Transverse colon (tissue), 3 donors: Measurements from ENCODE around the gene MUC22.

Experiments used
- POLR2A ChIP-seq: fragments of 450-650 bp; IDR thresholded peaks from one replicate; pipeline ENCODE4 v1.6.1; 2016; ENCODE audit warnings: antibody characterized with exemption, mild to moderate bottlenecking, moderate library complexity
- TF ChIP-seq, protein P1 (sequence below), 5 experiments: fragments of 200-600 bp in 3 of 5; fragments of 450-650 bp in 2 of 5; sonication (generic) in 3 of 5; IDR thresholded peaks; 1 replicate in 2 of 5; 2 replicates in 3 of 5; pipeline ENCODE4 v1.5.1; 2016 to 2017; ENCODE audit warnings: antibody characterized with exemption in 5 of 5, inconsistent platforms in 3 of 5, mild to moderate bottlenecking in 2 of 5, moderate library complexity in 1 of 5

DNA sequence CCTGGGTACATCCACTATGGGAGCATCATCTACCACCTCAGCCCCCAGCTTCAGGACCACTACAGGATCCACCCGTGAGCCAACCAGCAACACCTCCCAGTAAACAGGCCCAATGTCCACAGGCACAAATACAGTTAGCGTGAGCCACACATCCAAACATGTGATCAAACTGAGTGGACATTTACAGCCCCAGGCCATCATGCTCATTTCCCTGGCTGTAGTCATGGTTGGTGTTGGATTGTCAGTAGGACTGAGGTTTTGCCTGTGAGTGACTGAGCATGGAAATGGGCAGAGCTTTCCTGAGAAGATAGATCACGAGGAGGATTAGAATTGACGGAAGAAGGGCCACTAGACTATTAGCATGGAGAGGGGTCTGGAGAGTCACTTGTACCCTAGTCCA, 37.5 kb upstream of the MUC22 start:
- no peak for TF ChIP-seq POLR2A
- TF ChIP-seq, protein P1, sequence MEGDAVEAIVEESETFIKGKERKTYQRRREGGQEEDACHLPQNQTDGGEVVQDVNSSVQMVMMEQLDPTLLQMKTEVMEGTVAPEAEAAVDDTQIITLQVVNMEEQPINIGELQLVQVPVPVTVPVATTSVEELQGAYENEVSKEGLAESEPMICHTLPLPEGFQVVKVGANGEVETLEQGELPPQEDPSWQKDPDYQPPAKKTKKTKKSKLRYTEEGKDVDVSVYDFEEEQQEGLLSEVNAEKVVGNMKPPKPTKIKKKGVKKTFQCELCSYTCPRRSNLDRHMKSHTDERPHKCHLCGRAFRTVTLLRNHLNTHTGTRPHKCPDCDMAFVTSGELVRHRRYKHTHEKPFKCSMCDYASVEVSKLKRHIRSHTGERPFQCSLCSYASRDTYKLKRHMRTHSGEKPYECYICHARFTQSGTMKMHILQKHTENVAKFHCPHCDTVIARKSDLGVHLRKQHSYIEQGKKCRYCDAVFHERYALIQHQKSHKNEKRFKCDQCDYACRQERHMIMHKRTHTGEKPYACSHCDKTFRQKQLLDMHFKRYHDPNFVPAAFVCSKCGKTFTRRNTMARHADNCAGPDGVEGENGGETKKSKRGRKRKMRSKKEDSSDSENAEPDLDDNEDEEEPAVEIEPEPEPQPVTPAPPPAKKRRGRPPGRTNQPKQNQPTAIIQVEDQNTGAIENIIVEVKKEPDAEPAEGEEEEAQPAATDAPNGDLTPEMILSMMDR (IDR thresholded peaks at IDR 0.05), result no peak
